NCI-H1048 (cell line): ENCODE data around the gene TMEM235.
"Not testable (repeated sequence)": the region's sequence is repeated elsewhere in the genome, so short reads cannot be mapped to it uniquely, and the experiment has no call there.

Experiments
- DNase-seq: peaks from one replicate; lab custom pipeline; 2025; lab: John Stamatoyannopoulos, UW

TMEM235 gene

GRCh38 chr17:78219396-78220150 is 11.9 kb upstream of the TMEM235 start:
- no peak for DNase-seq

GRCh38 chr17:78223061-78223460 is 8.4 kb upstream of the TMEM235 start:
- no peak for DNase-seq

GRCh38 chr17:78223765-78224164 is 7.7 kb upstream of the TMEM235 start:
- no peak for DNase-seq

- no peak for DNase-seq
Measured at GRCh38 chr17:78224231-78225087, 7.0 kb upstream of the TMEM235 start.

GRCh38 chr17:78225088-78225865 is 6.2 kb upstream of the TMEM235 start:
- no peak for DNase-seq

GRCh38 chr17:78226055-78226758 is 5.2 kb upstream of the TMEM235 start:
- DNase-seq, result no peak

GRCh38 chr17:78226759-78227454 is 4.5 kb upstream of the TMEM235 start:
- DNase-seq, result no peak

- no peak for DNase-seq
Measured at GRCh38 chr17:78227455-78227916, 3.9 kb upstream of the TMEM235 start.

- no peak for DNase-seq
Measured at GRCh38 chr17:78228176-78228575, 3.3 kb upstream of the TMEM235 start.

GRCh38 chr17:78230252-78230962 is 1.0 kb upstream of the TMEM235 start:
- DNase-seq, result no peak

- no peak for DNase-seq
Measured at GRCh38 chr17:78231991-78232858, 794 bp downstream of the TMEM235 start.

GRCh38 chr17:78232859-78233173 is 1.4 kb downstream of the TMEM235 start:
- DNase-seq, result no peak

- DNase-seq, result no peak
Measured at GRCh38 chr17:78233678-78234077, 2.2 kb downstream of the TMEM235 start.

GRCh38 chr17:78234261-78234865 is 2.9 kb downstream of the TMEM235 start:
- no peak for DNase-seq

GRCh38 chr17:78235022-78235421 is 3.6 kb downstream of the TMEM235 start:
- DNase-seq, result not testable (repeated sequence)

GRCh38 chr17:78235885-78236284 is 4.5 kb downstream of the TMEM235 start:
- no peak for DNase-seq

- no peak for DNase-seq
Measured at GRCh38 chr17:78236362-78237127, 5.1 kb downstream of the TMEM235 start.

GRCh38 chr17:78237401-78238012 is 6.1 kb downstream of the TMEM235 start:
- DNase-seq, result no peak
